Activated T-cell treated with anti-CD3 and anti-CD28 coated beads, Interleukin-2, amount 50 U/mL, for 1 hour (primary cell): ENCODE results near the gene MTFP1.
"Not testable (repeated sequence)": the region's sequence is repeated elsewhere in the genome, so short reads cannot be mapped to it uniquely, and the experiment has no call there.

ENCODE experiments used
- DNase-seq: peaks from one replicate; pipeline ENCODE4 v3.0.0-alpha.2; 2020

The MTFP1 gene

DNA sequence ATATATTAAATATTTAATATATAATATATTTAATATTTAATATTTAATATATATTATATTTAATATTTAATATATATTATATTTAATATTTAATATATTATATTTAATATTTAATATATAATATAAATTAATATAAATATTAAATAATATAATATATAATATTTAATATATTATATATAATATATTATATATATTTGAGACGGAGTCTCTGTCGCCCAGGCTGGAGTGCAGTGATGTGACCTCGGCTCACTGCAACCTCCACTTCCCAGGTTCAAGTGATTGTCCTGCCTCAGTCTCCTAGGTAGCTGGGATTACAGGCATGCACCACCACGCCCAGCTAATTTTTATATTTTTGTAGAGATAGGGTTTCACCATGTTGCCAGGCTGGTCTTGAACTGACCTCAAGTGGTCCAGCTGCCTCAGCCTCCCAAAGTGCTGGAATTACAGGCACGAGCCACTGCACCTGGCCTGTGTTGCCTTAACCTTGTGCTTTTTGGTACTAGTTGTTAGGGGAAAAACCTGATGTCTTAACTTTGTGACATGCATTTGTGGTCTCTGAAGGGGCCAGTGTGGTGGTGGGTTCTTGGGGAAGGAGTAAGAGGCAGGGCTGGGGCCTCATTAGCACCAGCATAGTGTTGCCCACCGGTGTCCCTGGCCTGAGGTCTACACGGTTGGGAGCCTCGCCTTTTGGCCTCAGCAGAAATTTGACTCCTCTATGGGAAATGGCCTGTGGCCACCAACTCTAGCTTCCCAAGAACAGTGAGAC lies 29.7 kb downstream of the MTFP1 start:
- no peak for DNase-seq

DNA sequence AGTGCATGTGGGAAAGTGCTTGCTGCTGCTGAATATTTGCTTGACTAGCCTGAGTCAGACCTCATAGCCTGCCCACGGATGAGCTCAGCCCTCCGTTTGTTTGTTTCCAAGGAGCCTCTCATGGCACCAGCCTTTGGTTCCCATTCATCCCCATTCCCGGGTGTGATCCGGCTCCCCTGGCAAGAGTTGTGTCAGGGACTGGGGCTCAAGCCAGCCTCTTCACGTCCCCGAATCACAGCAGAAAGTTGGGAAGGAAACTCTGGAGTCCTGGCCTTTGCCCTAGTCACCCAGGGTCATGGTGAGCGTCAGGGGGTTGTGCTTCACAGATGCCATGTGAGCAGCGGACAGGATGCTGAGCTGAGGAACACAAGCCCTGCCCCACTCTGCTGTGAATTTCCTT lies 32.4 kb downstream of the MTFP1 start:
- DNase-seq, result no peak

DNA sequence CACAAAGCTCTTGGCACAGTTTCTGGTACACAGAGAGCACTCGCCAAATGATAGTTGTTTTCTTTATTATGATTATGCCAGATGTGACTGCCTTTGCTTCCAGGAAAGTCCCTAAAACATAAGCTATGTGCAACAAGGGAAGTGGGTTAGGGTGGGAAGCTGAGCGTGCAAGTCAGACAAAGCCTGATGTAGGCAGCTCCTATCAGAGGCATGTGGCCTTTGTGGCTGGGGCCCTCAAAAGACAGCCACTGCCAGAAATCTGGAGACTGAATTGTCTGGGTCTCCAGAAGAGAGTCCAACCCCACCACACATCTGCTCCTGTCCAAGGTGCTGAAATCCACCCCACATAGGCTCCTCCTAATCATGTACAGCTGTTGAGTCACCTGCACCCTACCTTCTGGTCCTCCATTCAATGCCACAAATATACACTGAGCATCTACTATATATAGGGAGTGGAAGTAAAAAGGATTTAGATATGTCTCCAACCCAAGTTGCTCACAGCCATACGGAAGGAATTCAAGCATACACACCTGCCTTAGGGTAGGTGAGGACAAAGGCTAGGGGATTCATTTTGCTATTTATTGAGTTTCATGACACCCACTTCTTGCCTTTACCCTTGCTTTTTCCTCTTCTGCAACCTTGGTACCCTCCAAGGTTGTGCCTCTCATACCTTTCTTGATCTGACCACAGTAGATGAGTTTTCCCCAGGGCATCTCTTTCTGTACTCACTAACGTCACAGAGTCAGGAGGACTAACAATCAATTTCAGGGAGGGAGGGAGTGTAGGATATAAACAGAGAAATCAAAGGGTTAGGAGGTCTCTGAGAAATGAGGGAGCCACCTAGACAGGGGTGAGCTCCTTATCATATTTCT lies 33.8 kb downstream of the MTFP1 start:
- no peak for DNase-seq

GRCh38 chr22:30460147-30460546 lies 34.6 kb downstream of the MTFP1 start:
- no peak for DNase-seq

DNA sequence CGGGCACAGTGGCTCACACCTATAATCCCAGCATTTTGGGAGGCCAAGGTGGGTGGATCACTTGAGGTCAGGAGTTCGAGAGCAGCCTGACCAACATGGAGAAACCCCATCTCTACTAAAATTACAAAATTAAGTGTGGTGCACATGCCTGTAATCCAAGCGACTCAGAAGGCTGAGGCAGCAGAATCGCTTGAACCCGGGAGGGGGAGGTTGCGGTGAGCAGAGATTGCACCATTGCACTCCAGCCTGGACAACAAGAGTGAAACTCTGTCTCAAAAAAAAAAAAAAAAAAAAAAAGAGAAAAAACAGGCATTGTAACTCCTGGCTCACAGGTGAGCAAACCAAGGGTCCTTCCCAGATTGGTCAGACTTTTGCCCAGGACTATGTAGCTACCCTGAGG lies 35.0 kb downstream of the MTFP1 start:
- DNase-seq, result not testable (repeated sequence)

DNA sequence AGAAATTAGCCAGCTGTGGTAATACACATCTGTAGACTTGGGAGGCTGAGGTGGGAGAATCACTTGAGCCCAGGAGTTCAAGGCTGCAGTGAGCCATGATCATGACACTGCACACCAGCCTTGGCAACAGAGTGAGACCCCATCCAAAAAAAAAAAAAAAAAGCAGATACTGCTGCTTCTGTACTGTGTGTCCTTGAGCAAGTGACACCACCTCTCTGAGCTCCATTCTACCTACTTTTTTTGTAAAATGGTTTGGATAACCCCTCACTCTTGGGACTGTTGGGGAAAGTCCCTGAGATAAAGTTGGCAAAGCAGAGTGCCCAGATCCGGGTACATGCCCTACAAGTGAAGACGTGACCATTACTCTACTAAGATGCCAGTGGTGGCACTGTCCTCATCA lies 43.6 kb downstream of the MTFP1 start:
- DNase-seq, result no peak

DNA sequence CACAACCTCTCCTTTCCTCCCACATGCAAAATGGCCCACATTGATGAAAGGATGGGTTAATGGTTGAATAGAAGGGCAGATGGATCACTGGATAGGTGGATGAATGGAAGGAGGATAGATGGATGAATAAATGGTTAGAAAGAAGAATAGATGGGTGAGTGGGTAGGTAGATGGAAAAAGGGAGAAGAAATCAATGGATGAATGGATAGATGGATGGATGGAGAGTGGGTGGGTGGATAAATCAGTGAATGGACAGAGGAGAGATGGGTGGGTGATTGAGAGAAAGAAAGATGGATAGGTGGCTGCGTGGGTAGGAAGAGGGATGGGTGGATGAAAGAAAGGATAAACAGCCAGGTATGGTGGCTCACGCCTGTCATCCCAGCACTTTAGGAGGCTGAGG lies 45.1 kb downstream of the MTFP1 start:
- DNase-seq, result no peak

- DNase-seq, result no peak
Observed at GRCh38 chr22:30471616-30472318, 46.2 kb downstream of the MTFP1 start, which contains the start of gene SEC14L3. TSS of gene SEC14L3 (minus strand) at chr22:30472017. CDS start at chr22:30471958, 59 bp downstream.

- no peak for DNase-seq
Observed at GRCh38 chr22:30472994-30473720, 47.6 kb downstream of the MTFP1 start.

DNA sequence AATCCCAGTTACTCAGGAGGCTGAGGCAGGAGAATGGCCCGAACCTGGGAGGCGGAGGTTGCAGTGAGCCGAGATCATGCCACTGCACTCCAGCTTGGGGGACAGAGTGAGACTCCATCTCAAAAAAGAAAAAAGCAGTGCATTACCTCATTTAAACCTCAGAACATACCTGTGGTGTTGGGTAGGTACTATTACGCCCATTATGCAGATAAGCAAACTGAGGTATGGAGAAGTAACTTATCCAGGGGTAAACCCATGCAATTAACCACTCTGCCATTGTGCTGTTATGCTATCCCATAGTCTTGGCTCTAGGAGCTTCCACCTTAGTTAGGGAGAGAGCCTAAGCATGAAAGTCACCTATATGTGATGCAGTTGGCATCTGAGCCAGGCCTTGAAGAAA lies 48.6 kb downstream of the MTFP1 start:
- no peak for DNase-seq

DNA sequence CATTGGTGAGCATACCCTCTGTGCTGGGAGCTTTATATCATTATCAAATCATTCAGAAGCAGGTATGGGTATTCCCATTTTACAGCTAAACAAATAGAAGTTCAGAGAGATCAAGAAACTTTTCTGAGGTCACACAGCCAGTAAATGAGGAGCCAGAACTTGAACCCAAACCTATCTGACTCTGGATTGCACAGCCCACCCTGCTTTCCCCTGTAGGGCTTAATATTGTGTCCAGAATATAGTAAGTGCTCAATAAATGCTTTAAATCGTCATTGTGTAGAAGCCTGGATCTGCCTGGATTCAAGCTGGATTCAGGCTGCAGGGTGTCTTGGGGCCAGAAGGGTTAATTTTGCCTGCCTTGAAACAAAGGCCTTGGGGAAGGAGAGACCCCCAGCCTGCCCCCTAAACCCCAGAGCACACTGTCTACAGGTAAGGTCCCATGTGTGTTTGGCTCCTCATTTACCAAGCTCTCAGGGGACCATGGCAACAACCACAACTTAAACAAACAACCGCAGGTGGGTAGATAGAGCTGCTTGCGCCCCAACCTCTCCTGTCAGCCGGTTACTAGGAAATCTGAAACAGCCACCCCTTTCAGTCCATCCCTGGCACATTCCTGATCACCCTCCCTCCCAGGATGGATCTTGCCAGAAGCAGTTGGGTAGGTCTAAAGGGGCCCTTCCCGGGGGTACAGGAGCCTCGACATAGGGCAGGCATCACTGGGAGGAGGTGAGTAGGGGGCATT lies 49.3 kb downstream of the MTFP1 start:
- DNase-seq, result no peak
